ENCODE measurements around the gene DMD. TPM values are rescaled to one million over a fixed set of nuclear protein-coding genes. Genes with fewer than 3 reads are reported as not detected.
"Not testable (repeated sequence)": the region's sequence is repeated elsewhere in the genome, so short reads cannot be mapped to it uniquely, and the experiment has no call there.

The DMD gene
- polyA plus RNA-seq, 1 donor: 20.9 TPM

- no peak for DNase-seq
Measured at GRCh38 chrX:32599156-32599555, 612.2 kb downstream of the DMD start.

- DNase-seq: no peak
Measured at GRCh38 chrX:32598707-32599106, 612.6 kb downstream of the DMD start.

DNA sequence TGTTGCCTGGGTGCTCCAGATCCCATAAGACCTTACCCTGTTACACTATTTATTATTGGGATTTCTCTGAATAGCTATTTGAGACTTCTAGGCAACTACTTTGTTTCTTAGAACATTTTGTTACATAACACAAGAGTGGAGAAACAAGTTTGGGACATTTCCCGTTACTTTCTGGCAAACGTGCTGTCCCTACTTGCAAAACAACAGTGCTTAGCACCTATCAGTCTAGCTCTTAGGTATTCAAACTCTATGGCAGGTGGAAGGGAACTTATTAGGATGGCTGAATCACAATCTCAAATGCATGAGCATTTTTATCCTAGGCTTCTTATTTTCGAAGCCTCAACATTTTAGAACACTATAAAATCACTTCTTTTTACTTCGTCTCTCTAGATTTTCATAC lies 613.6 kb downstream of the DMD start:
- DNase-seq: no peak

DNA sequence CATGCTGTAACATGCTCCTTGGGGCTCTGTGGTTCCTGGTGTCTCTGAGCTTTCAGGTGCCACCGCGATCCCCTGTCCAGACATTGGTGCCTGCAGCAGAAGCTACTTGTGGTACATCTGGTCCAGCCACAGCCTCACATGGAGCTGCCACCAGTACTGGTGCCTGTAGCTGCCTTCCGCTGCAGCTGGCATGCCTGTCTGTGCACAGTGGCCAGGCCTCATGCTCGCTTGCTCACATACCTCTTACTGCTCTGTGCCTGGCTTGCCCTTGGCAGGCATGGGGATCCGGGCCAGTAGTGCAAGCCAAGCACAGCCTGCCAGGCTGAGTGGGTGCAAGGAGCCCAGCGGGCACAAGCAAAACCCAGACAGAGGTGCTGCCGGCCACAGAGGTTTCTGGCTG lies 618.6 kb downstream of the DMD start:
- no peak for DNase-seq

DNA sequence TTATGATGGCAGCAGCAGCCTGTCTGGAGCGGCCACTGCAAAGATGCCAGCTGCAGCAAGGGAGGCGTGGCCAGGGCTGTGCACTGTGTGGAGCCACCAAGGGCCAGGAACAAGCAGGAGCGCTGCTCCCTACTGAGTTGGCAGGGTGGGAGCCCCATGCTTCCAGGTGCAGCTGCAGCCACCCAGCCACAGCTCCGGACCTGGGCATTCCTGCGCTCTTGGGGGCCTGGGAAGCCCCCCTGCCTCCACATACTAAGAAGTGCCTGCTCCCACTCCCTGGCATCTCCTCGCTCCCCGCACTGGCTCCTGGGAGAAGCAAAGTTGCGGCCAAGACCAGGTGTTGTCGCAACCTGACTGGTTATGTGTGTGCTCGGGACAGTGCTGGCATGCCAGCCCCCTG lies 619.8 kb downstream of the DMD start:
- DNase-seq: no peak

- no peak for DNase-seq
Measured at GRCh38 chrX:32582729-32583128, 628.6 kb downstream of the DMD start.

DNA sequence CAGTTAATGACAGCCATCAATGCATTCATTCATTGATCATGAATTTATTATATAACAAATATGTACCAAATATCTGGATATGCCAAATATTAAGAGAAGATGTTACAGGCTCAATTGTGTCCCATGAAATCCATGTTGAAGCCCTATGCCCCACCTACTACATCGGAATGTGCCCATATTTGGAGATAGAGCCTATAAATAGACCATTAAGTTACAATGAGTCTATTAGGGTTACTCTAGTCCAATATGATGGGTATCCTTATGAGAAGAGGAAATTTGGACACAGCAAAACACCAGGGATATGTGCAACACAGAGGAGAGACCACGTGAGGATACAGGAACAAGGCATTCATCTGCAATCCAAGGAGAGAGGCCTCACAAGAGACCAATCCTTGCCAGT lies 634.5 kb downstream of the DMD start:
- DNase-seq: no peak

DNA sequence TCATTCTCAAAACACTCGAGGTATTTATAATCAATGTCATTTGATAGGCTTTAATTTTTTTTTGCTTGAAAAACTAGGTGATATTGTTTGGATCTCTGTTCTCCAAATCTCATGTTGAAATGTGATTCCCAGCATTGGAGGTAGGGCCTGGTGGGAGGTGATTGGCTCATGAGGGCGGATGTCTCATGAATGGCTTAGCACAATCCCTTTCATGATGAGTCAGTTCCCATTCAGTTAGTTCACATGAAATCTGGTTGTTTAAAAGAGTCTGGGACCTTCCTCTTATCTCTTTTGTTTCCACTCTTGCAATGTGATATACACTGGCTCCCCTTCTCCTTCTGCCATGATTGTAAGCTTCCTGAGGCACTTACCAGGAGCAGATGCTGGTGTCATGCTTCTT lies 638.7 kb downstream of the DMD start:
- no peak for DNase-seq

DNA sequence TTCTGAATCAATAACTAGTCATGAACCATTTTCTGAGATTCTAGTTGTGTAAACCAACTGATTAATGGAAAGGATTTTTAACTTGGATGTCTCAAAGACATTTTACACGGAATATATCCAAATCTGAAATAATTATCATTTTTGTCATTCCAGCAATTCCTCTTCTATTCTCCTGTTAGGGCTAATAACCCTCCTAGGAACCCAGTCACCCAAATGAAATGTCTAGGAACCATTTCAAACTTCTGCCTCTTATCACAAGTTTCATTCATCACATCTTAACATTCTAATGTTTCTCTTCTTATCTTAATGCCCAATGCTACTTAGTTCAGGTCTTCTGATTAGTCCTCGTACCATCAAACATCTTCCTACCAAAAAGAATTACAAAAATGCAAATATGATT lies 639.8 kb downstream of the DMD start:
- no peak for DNase-seq

DNA sequence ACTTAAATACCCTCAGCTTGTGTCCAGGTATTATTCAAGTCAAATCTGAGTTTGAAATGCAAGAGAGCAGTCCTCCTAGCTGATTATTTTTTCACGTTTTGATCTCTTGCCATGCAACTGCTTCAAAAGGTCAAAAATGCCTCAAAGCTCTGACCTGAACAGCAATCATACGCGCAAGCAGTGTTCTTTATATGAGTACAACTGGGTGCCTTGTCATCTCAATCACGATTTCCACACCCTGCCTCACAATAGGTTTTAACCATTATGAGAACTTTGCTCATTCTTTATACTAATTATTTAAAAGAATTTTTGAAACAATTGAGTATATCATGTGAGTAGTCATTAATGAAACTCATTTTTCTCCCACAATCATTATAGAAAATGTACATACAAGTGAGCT lies 649.1 kb downstream of the DMD start:
- DNase-seq: no peak

DNA sequence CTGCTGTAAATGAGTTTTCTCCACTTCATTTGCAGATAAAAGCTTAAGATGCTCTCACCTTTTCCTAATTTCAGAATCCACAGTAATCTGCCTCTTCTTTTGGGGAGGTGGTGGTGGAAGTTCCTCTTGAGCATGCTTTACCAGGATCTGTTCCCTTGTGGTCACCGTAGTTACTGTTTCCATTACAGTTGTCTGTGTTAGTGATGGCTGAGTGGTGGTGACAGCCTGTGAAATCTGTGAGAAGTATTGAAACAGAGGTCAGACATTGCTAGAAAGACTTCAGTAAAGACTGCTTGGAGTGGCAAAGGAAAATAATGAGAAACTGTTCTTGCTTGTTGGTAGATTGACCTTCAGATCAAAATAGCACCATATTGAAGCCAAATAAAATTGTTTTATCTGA lies 666.2 kb downstream of the DMD start:
- no peak for DNase-seq

DNA sequence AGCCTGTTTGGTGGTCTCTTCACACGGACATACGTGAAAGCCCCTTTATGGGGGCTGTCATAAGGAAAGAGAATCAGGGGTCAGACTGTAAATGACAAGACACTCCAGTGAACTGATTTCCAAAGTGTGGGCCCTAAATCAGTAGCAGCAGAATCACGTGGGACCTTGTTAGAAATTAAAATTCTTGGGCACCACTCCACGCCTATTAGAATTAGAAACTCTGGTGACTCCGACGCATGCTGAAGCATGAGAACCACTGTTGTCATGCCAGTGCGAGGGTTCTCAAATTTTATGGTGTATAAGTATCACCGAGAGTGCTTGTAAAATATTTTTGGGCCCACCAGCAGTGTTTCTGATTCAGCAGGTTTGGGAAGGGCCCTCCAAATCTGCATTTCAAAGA lies 672.8 kb downstream of the DMD start:
- DNase-seq: no peak

- DNase-seq: no peak
Measured at GRCh38 chrX:32533848-32534247, 677.5 kb downstream of the DMD start.

GRCh38 chrX:32532262-32532661 lies 679.1 kb downstream of the DMD start:
- DNase-seq: no peak

GRCh38 chrX:32530802-32531403 lies 680.4 kb downstream of the DMD start:
- DNase-seq: peak; percentile 45

DNA sequence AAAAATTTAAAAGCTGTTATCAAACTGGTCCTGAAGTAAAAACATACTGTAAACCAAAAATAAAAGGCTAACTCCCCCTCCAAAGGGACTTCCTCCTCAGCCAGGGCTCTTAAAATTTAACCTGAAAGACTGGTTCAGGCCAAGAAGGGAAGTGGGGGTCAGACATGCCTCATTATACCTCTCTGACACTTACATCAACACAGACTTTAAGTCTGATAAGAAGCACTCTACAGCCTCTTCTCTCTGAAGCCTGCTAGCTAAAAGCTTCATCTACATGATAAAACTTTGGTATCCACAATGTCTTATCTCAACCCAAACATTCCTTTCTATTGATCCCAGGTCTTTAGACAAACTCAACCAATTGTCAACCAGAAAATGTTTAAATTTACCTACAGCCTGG lies 682.9 kb downstream of the DMD start:
- not testable (repeated sequence) for DNase-seq

GRCh38 chrX:32525234-32525633 lies 686.1 kb downstream of the DMD start:
- DNase-seq: no peak

- no peak for DNase-seq
Measured at GRCh38 chrX:32524385-32524784, 687.0 kb downstream of the DMD start.

DNA sequence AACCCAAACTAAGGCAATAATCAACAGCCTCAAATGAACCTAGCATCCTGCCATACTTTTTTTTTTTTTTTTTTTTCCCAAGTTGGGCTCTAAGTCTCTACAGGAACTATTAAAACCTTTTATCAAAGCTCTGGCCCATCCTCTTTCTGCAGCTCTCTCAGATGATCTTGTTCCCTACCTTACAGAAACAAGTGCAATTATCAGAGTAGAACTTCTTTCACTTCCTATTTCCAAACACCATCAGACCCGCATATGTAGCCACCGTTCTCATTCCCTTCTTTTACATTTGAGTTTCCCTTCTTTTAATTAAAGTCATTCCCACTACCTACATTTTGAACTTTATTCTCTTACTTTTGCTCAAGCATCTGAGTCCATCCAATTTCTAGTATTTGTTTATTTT lies 690.6 kb downstream of the DMD start:
- no peak for DNase-seq

- no peak for DNase-seq
Measured at GRCh38 chrX:32514986-32515385, 696.4 kb downstream of the DMD start.

DNA sequence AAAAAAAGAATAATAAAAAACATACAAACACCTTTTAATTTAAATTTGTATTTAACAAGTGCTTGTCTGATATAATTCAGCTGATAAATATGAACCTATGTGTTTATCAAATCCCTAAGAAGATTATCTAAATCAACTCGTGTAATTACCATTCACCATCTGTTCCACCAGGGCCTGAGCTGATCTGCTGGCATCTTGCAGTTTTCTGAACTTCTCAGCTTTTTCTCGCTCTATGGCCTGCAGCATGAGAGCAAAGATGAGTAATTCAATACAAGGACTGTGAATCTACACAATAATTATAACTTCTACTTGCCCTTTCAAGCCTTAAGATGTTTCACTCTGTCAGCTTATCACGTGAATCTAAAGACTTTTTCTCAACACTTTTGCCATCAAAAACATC lies 709.7 kb downstream of the DMD start:
- DNase-seq: no peak

- DNase-seq: no peak
Measured at GRCh38 chrX:32496671-32497070, 714.7 kb downstream of the DMD start.

DNA sequence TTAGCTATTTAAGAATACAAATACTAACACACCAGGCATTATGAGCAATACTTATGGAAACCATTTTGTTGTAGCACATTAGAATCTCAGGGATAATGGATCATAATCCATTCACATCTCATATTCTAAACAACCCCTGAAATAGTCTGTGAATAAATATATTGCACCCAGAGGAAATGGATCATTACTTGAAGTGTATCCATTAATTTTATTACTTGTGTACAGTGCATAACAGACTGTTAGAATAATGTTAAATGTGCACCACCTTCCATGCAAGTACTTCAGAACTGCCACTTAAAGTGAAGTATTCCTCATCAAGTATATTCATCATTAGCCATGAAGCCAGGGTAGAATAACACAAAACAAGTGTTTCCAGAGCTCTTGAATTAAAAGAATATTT lies 715.5 kb downstream of the DMD start:
- DNase-seq: no peak

- no peak for DNase-seq
Measured at GRCh38 chrX:32489125-32489524, 722.2 kb downstream of the DMD start.

GRCh38 chrX:32483534-32484136 lies 727.7 kb downstream of the DMD start:
- DNase-seq: no peak
